Measurements from ENCODE around the gene FAM83D.

FAM83D gene

DNA sequence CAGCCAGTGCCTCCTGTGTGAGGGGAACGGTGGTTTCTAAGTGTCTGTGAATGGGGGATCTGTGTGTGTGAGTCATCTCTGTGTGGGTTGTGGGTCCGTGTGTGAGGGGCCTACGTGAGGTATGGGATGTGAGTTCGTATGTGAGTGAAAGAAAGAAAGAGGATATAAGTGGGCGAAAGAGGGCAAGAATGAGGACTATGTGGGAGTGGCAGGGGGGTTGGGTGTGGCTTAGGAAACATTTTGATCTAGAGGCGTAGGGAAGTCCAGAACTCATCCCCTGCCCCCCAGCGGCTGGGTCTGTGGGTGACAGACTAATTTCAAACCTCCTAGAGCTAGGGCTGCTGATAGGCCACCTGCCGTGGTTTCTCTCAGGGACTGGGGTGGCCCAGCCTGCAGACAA is 71.4 kb downstream of the FAM83D start:
- no peak for DNase-seq

DNA sequence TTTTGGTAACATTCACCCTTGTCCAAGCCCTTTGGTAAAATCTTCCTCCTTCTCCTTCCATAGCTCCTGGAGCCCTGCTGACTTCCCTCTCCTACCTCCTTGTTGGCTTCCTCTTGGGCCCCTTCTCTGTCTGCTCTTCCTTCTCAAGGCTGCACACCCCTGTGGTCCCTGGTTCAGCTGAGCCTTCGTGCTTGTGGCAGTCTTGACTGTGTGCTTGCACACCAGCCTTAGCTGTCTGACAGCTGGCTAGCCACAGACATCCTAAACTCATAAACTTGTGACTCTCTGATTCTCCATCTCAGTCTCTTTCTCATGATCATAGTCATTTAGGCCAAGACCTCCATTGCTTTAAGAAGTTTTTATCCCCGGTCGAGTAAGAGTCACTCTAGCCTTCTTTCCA is 73.0 kb downstream of the FAM83D start:
- DNase-seq, result no peak

DNA sequence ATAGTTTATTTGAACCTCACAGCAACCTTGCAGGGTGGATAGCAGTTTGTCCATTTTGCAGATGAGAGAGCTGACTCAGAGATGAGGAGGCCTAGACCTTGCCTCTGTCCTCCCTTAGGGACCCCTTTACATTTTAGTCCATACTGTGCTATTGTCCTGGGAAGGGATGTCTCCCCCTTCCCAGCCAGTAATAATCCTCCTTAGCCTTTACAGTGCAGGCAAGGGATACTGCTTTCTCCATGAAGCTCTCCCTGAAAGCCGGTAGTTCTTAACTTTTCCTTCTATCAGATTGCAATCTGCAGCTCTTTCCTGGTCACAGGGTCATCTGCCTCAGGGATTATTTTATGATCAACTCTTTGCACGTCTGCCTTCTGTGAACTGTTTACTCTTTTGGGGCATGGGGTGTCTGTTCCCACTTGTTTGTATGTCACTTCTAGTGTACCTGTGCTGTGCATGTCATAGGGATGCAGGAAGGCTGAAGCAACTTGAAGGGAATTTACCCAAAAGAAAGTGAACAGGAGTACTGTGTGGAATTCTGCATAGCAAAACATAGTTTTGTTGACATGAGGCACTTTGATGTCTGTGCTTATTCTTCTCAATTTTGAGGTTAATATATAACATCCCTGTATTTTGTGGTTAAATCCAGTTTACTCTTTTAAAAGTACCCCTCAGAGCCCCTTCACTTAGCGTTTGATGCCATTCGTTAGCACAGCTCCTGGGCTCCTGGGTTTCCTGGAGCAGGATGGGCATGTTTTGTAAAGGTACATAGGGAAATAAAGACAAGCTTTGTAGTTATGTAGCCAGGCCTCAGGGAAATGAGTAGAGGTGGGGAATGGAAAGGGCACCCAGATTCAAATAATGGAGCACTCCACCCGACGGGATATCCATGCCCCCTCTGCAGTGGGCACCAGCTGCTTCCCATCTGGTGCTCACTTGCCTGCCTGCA is 74.0 kb downstream of the FAM83D start:
- DNase-seq, result no peak
